HG03159 (cell line): ENCODE results near the gene MYL4.
"Not testable (repeated sequence)": the region's sequence is repeated elsewhere in the genome, so short reads cannot be mapped to it uniquely, and the experiment has no call there.

Experiments
- ATAC-seq: cut with Tn5 transposase; IDR thresholded peaks from one replicate; pipeline ENCODE4 v1.9.1; 2021; ENCODE audit warnings: mild to moderate bottlenecking, moderate library complexity; ENCODE audit not compliant: unreplicated experiment

MYL4 gene

DNA sequence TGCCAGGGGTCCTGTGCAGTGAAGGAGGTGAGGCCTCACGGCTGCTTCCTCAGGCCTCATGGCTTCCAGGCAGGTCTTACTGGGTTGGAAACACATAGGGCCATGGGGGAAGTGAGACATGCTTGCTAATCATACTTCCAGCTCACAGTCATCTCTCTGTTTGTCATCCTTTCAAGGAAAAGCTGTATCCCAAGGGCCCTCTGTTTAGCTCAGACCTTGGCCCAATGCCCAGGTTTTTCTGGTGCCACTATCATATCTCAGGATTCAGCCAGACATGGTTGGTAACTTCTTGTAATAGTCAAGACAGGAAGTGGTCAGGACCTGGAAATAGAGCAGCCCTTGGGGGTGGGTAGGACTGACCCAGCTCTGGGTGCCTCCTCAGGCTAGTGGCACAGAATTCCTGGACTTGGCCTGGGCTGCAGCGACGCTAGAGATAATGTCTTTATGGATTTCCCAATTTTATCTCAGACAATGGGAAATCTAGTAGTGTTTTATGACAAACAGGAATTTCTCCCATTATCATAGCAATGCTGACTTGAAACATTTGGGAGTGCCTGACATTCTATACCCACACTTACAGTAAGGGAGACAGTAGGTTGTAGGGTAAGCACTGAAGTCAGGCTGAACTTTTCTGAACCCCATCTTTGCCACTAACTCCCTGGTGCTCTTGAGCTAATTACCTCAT lies 31.0 kb downstream of the MYL4 start:
- no peak for ATAC-seq

DNA sequence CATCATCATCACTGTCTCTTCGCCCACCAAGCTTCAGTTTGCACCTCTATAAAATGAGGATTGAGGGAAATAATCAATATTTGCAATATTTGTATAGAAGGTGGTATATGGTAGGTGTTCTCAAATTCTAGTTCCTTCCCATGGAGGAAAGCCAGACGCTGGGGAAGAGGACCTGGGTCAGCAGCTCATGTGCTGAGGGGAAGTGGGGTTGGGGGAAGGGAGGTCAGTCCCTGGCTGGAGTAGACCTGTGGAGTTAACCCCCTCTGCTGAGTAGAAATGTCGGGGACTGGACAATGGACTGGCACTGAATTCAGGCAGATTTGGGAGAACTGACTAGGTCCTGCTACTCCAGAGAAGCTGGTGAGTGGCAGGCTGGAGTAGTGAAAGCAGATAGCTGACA lies 31.7 kb downstream of the MYL4 start:
- no peak for ATAC-seq

DNA sequence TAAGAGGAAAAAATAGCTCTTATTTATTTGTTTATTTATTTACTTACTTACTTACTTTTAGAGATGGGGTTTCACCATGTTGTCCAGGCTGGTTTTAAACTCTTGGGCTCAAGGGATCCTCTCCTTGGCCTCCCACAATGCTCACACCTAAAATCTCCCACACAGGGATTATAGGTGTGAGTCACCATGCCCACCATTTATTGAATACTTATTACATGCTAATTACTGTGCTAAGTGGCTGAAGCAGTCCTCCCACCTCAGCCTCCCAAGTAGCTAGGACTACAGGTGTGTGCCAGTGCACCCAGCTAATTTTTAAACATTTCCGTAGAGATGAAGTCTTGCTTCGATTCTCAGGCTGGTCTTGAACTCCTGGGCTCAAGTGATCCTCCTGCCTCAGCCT lies 33.5 kb downstream of the MYL4 start:
- no peak for ATAC-seq

DNA sequence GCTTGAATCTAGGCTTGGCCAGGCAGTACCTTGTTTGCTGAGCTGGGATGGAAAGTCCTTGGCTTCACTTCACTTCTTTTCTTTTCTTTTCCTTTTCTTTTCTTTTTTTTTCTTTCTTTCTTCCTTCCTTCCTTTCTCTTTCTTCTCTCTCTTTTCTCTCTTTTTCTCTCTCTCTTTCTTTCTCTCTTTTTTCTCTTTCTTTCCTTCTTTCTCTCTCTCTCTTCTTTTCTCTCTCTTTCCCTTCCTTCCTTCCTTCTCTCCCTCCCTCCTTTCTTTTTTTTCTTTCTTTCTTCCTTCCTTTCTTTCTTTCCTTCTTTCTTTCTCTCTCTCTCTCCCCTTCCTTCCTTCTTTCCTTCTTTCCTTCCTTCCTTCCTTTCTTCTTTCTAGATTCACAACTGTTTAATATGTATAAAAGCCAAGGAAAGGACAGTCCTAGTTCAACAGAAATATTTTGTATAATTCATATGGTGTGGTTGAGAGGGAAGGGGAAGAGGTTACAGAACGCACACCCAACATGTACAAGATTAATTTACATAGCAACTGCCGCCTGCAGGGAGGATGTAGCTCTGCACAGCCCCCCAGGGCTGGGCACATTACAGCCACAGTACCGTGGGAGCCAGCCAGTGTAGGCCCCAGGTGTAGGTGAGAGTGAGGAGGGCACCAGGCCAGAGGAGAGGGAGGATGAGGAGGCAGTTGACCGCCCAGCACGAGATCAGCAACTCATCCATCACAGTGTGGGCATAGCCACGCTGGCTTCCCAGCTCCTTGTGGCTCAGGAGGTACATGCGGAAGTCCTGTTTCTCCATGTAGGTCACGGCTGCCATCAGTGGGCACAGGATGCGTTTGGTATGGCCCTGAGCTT lies 34.8 kb downstream of the MYL4 start:
- no peak for ATAC-seq

DNA sequence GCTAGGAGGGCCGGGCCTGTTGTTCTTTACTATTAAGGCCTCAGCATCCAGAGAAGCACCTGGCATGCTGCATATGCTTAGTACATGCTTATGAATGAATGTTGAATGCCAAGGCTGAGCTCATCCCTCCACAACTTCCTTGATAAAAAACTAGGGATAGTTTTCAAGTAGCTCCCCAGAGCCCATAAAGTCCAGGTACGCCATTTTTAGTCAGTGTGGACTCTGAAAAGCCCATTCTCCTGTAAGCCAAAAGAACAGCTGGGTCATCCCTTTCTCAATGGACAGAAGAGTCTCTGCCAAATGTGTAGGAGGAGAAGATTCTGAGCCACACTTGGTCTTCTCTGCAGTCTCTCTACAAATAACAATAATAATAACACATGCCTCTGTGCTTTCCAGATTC lies 35.5 kb downstream of the MYL4 start:
- no peak for ATAC-seq

DNA sequence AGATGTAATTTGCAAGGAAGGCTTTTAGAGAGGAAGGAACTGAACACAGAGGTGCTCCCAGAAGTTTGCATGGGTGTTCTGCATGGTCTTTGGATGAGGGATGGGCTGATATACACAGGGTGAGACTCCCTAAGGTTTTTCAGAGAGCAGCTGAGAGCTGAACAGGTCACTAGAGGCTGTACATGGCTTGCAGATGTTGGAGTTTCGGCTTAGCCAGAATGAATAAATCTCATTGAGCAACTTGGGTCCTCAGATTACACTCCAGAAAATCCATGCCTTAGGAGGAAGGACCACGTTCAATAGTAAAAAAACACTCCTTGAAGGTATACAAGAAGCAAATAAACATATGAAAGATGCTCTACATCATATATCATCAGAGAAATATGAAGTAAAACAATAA lies 37.0 kb downstream of the MYL4 start:
- no peak for ATAC-seq

DNA sequence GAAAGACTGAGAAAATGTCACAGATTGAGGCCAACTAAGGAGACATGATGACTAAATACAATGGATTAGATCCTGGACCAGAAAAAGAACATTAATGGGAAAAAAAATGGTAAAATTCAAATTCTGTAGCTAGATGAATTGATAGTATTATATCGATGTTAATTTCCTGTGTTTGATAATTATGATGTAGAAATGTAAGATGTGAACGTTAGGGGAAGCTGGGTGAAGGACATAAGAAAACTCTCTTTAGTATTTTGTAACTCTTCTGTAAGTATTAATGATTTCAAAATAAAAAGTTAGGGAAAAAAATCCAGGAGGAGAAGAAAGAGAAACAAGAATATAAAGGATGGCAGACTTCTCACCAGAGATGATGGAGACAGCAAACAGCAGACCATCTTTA lies 41.7 kb downstream of the MYL4 start:
- no peak for ATAC-seq

DNA sequence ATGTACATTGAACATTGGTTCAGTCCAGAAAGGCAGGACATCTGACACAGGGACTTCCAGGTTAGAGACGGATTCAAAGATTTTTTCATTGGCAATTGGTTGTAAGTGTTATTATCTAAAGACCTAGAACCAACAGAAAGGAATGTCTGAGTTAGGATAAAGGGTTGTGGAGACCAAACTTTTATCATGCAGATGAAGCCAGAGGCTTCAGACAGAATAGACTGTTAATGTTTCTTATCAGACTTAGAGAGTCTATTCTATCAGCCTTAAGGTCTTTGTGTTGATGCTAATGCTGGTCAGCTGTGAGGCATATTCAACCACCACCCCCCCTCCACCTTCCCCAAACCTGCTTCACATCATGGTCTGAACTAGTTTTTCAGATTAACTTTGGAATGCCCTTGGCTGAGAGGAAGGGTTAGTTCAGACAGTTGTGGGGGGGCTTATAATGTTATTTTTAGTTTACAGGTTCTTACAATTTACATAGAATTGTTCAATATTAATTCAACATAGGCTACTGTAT lies 42.3 kb downstream of the MYL4 start:
- no peak for ATAC-seq

DNA sequence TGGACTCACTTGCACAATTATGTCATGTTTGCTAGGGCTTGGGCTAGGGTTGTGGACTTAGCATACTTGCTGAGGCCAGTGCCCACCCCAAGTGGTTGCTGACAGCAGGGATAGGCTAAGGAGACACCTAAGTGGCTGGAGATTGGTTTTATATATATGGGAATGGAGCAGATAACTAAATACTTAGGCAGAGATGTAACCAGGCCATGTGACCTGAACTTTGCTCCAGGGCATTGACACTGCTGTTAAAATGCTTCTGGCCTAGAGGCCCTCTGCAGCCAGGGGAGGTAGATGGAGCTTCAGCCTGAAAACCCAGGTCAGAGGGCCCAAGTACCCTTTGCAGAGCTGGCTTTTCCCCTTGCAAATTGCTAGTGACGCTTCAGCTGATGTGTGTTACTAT lies 43.1 kb downstream of the MYL4 start:
- ATAC-seq: no peak

DNA sequence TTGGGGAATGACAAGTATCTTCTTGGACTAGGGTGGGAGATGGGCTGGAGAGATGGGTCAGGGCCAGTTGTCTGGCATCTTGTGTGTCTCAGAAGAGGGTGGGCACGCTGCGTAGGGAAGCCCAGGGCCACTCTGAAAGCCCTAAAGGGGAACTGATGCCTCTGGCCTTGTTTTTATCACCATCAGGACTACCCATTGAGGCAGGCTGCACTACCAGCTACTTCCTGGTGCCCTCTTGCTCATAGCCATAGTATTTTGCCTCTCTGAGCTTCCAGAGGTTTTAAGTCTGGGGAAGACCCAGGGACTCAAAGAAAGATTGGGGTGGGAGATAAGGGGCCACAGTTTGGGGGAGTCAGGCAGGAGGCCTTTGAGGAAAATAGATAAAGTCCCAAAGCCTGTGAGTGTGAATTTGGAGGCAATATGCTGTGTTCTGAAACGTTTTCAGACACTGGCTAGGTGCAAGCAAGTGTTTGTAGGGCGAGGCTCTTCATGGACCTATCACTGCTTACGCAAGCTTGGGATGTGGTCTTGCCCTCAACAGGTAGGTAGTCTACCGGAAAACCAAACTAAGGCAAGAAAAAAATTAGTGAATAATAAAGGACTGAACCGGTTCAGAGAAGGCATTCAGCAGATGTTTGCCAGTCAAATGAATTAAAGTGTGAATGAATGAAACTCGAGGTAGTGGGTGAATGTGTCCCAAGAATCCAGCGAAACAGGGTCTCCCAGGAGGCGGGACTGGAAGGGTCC lies 43.8 kb downstream of the MYL4 start:
- no peak for ATAC-seq

DNA sequence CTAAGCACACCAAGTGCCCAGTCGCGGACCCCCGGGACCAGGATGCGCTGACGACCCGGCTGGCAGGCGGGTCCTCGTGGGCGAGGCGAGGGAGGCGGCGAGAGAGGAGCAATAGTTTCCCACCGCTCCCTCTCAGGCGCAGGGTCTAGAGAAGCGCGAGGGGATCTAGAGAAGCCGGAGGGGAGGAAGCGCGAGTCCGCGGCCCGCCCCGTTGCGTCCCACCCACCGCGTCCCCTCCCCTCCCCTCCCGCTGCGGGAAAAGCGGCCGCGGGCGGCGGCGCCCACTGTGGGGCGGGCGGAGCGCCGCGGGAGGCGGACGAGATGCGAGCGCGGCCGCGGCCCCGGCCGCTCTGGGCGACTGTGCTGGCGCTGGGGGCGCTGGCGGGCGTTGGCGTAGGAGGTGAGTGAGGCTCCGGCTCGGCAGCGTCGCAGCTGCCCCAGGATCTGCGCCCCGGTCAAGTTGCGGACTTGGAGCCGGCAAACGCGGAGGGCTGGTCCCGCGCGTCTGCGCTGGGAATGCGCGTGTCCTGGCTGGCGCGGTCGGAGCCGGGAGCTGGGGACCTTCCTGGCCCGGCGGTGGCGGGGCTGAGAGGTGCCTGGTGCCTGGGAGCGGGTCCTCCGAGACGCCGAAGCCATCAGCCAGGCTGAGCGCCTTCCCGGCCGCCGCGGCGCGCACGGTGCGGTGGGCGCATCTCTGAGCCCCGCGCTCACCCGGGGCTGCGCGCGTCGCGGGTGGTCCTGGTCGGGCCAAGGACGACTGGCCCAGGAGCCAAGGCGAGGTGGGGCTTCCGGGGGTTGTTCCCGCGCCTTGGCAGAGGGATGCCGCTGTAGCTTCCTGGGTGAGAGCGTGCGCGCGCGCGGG lies 44.6 kb downstream of the MYL4 start, which contains the start of gene ITGB3:
ITGB3 (plus strand) TSS at position 287 of the 862 bp plus-strand sequence; CDS start at position 322, 35 bp downstream.
- ATAC-seq: peak; percentile 87

DNA sequence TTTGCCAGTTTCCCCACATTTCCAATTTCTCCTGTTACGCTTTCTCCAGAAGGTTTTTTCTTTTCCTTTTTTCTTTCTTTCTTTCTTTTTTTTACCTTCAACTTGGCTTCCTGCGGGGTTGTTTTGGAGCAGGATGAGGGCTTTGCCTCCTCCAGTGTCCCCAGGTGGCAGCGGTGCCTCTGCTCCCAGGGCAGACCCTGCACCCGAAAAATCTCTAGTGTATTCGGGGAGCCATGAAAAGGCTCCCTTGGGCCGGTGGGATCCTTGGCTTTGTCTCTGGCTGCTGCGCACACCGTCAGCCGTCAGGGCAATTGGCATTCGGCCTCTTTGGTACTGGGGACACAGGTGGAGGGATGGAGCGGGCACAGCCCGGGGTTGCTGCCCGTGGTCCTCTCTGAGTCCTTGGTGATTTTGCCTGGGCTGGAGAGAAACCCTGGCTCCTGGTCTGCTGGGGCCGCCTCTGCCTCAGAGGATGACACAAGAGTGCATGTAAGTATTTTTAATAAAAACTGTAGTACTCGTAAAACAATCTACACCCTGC lies 45.3 kb downstream of the MYL4 start:
- no peak for ATAC-seq

DNA sequence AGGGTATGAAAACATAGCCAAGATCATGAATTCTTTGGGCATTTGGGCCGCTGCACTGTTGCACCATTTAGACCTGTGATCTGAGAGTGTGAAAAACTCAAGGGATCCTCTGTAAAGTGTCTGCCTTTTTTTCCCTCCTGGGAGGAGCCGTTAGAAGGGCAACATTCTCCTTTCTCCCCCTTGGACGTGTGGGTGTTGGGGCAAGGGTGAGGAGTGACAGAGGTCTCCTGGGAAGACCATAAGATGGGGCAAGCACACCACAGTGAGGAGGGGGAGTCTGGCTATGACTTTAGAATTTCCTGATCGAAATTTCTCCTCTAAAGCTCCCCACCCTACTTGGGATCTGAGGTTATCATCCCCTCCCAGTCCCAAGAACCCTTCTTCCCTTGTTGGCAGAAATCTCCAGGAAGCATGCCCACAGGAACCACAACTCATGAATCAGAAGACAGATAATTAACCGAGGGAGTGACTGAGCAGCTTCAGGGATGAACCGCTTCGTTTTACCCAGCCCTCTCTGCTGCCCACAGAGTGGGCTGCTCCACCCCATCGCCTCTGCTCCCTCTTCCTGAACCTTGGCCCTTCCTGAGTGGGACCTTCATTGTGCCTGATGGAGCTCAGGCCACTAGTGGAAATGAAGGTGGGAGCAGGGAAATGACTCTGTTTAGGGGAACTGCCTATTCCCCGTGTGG lies 48.6 kb downstream of the MYL4 start:
- no peak for ATAC-seq

DNA sequence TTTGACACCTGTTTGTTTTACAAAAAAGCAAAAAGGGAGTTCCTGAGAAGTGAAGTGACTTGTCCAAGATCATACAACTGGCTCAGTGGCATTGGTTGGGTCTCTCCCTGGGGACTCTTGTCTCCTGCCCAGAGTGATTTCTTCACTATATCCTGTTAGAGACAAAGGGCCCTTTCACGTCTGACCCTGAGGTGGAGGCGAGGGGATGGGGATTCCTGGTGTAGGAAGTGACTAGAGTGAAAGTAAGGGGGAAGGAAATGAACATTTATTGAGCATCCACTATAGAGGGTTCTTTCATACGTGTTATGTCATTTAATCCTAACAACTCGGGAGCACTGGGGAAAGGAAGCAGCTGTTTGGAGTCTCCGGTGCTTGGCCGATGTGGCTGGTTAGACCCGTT lies 53.4 kb downstream of the MYL4 start:
- ATAC-seq: no peak

DNA sequence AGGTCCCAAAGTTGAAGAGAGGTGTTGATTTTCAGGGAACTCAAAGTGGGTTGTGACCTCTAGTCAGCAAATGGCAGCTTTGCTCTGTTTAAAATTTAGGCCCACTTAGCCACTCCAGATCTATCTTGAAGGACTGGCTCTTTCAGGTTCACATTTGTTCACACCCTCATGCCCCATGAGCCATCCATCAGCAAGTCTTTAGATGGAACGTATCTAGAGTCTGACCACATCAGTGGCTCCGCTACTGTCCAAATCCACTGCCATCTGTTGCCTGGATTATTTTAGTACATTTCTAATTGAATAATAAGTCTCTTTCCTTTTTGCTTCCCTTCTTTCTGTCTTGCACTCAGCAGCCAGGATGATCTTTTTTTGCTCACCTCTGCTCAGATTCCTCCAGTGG lies 55.0 kb downstream of the MYL4 start:
- no peak for ATAC-seq

DNA sequence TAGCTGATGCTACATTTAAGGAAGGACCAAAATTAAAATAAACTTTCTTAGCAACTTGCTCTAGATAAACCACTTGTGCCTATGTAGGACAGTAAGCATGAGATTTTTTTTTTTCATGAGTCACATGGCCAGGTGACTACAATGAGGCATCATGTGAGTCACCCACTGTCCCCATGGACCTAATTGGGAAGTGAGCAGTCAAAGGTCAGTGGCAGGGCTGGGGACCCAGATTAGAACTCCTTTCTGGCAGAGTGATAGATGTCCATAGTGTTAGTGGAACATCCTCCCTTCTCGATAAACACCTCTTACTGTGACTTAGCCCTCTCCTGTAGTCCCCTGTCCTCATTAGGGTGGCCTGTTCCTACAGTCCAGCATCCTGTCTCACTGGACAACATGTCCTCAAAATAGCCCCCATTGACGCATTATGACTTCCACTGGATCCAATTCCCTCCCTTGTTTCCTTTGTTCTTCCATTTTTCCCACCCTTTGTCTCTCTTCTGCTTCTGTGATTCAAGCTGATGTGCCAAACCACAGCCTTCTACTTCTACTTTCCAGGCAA lies 56.9 kb downstream of the MYL4 start:
- no peak for ATAC-seq

DNA sequence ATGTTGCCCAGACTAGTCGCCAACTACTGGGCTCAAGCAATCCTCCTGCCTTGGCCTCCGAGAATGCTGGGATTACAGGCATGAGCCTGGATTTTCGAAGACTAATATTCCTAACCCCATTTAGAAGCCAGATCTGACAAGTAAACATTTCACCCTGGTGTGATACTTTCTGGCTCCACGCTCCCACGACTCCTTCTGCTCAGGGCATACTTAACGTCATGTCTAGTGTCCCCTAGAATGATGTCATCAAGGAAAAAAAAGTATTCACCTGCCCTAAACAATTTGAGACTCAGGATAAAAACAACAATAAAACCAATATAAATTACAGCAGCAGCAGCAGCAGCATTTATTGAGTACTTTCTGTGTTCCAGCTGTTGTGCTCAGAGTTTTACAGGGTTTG lies 57.6 kb downstream of the MYL4 start:
- no peak for ATAC-seq

DNA sequence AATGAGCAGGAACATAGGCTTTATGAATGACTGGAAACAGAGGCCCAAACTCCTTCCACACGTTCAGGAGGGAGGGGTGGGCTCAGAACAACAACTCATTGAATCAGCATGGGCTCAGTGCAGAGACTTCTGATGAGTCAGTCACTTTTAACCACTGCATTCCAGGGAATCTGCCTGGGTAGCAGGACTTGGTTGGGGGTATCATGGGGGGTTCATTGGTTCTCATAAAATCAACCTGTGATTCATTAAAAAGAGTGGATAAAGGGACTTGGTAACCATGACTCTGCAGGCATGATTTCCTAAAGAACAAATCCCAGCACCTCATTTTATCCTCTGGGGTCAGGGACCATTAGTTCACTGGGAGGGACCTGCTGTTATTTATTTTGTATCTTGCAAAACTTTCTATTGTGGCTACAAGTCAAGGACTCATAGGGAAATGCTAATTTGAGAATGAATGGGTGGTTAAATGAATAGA lies 58.2 kb downstream of the MYL4 start:
- no peak for ATAC-seq

DNA sequence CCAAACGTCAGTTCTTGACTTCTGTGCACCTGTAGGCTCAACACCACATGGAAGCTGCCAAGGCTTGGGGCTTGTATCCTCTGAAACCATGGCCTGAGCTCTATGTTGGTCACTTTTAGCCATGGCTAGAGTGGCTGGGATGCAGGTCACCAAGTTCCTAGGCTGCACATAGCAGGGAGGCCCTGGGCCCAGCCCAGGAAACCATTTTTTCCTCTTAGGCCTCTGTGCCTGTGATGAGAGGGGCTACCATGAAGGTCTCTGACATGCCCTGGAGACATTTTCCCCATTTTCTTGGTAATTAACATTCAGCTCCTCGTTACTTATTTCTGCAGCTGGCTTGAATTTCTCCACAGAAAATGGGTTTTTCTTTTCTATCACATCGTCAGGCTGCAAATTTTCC lies 59.8 kb downstream of the MYL4 start:
- not testable (repeated sequence) for ATAC-seq
